K562 (cell line): ENCODE data around the gene GATA2. TPM values are rescaled to one million over a fixed set of nuclear protein-coding genes. Genes with fewer than 3 reads are reported as not detected.

Source experiments
- ATAC-seq: fragments of 200-7000 bp; cut with Tn5 transposase; 3 replicates; pipeline ENCODE4 v1.9.1; 2020; ENCODE audit warnings: moderate library complexity
- BruUV-seq: library from RNA; stranded (reverse); fragments of 400-500 nt; replicated peaks from 2 replicates; lab custom pipeline; 2021; lab: Mats Ljungman, UMichigan
- CTCF ChIA-PET: fragments of 300-600 bp; formaldehyde crosslinking; extraction: SDS; loops from one replicate; lab custom pipeline; 2021; ENCODE audit warnings: low intra/inter-chr PET ratio; lab: Yijun Ruan, JAX
- POLR2A ChIA-PET: fragments of 300-600, 350-650 bp; sonication (Branson Sonifier 250); formaldehyde crosslinking; extraction: SDS; loops from one replicate; lab custom pipeline; 2021; ENCODE audit warnings: antibody characterized with exemption, inconsistent platforms; lab: Yijun Ruan, JAX
- DNase-seq, 4 experiments: peaks; one replicate each; pipeline versions ENCODE4 v3.0.0 to v3.0.0-alpha.2; 2011 to 2018; ENCODE audit warnings: low spot score in 3 of 4, mixed read lengths in 3 of 4; ENCODE audit errors: extremely low read depth in 1 of 4
- FAIRE-seq: peaks from 2 replicates; lab custom pipeline; 2011; peaks lifted over from hg19 to GRCh38; lab: Jason Lieb, UNC
- H2AFZ ChIP-seq: 2 replicates; pipeline ENCODE4 v1.6.0; 2011; ENCODE audit warnings: low read depth, low read length, control low read depth, inconsistent platforms
- H3K27ac ChIP-seq: fragments of 200-600 bp; 3 replicates; pipeline ENCODE4 v1.8.0; 2011; ENCODE audit warnings: low read depth, mild to moderate bottlenecking, control low read depth, inconsistent platforms, low read length, moderate library complexity, mixed read lengths; ENCODE audit errors: extremely low read depth
- H3K27me3 ChIP-seq, 2 experiments: fragments of 300-600 bp in 1 of 2; 2 replicates in 1 of 2; 3 replicates in 1 of 2; pipeline versions ENCODE4 v1.6.0 to v1.8.0; 2011; ENCODE audit warnings: inconsistent platforms in 2 of 2, low read length in 2 of 2, mild to moderate bottlenecking in 1 of 2, mixed read lengths in 1 of 2, moderate library complexity in 1 of 2; ENCODE audit not compliant: control insufficient read depth in 2 of 2, insufficient read depth in 2 of 2
- H3K36me3 ChIP-seq: fragments of 300-600 bp; 3 replicates; pipeline ENCODE4 v1.8.0; 2011; ENCODE audit warnings: mild to moderate bottlenecking, low read length, inconsistent platforms; ENCODE audit not compliant: control insufficient read depth, insufficient read depth
- H3K4me1 ChIP-seq, 2 experiments: fragments of 200-600 bp in 1 of 2; replicated peaks in 1 of 2; 2 replicates in 1 of 2; 3 replicates in 1 of 2; pipeline versions ENCODE4 v1.5.1 to v1.8.0; 2011; ENCODE audit warnings: inconsistent platforms in 2 of 2, low read length in 2 of 2, mild to moderate bottlenecking in 1 of 2, mixed read lengths in 1 of 2, moderate library complexity in 1 of 2; ENCODE audit not compliant: control insufficient read depth in 2 of 2, insufficient read depth in 2 of 2
- H3K4me2 ChIP-seq: 2 replicates; pipeline ENCODE4 v1.6.1; 2011; ENCODE audit warnings: low read length, control low read depth, inconsistent platforms, mixed read lengths; ENCODE audit not compliant: insufficient read depth
- H3K4me3 ChIP-seq: fragments of 200-600 bp; sonication (generic), shearing (Covaris generic); 2 replicates; pipeline ENCODE4 v1.5.1; 2016; ENCODE audit warnings: control low read depth, inconsistent platforms
- H3K79me2 ChIP-seq: fragments of 200-600 bp; 3 replicates; pipeline ENCODE4 v1.8.0; 2011; ENCODE audit warnings: low read length, inconsistent platforms; ENCODE audit not compliant: control insufficient read depth, insufficient read depth
- H3K9ac ChIP-seq, 2 experiments: 2 replicates each; pipeline versions ENCODE4 v1.6.0 to v1.6.1; 2011; ENCODE audit warnings: low read depth in 2 of 2, low read length in 2 of 2, control low read depth in 1 of 2, inconsistent platforms in 1 of 2, mild to moderate bottlenecking in 1 of 2, mixed read lengths in 1 of 2; ENCODE audit not compliant: insufficient read depth in 1 of 2
- H3K9me1 ChIP-seq: one replicate; pipeline ENCODE4 v1.6.0; 2011; ENCODE audit warnings: inconsistent platforms, mild to moderate bottlenecking, low read length, moderate library complexity; ENCODE audit not compliant: control insufficient read depth, insufficient read depth
- H3K9me3 ChIP-seq: replicated peaks from 2 replicates; pipeline ENCODE4 v1.5.1; 2011; ENCODE audit warnings: low read depth, low read length, inconsistent platforms; ENCODE audit not compliant: control insufficient read depth, insufficient read depth
- H4K20me1 ChIP-seq: replicated peaks from 2 replicates; pipeline ENCODE4 v1.6.1; 2011; ENCODE audit warnings: low read length, inconsistent platforms, mixed read lengths; ENCODE audit not compliant: control insufficient read depth, insufficient read depth
- CXXC5 ChIP-seq: fragments of 250-450 bp; sonication (Bioruptor Pico); IDR thresholded peaks from 2 replicates; pipeline ENCODE4 v1.8.0; 2022; ENCODE audit warnings: inconsistent platforms, mild to moderate bottlenecking, moderate library complexity
- E2F6 ChIP-seq, 2 experiments: IDR thresholded peaks; 2 replicates each; pipeline ENCODE4 v1.6.1; 2011; ENCODE audit warnings: borderline replicate concordance in 1 of 2, control low read depth in 1 of 2, low read depth in 1 of 2, low read length in 1 of 2, mild to moderate bottlenecking in 1 of 2, mixed read lengths in 1 of 2, moderate library complexity in 1 of 2; ENCODE audit not compliant: insufficient read depth in 1 of 2, insufficient read length in 1 of 2, poor library complexity in 1 of 2, severe bottlenecking in 1 of 2; ENCODE audit errors: extremely low read depth in 1 of 2
- POLR2G ChIP-seq: fragments of 200-400 bp; formaldehyde crosslinking; IDR thresholded peaks from 2 replicates; pipeline ENCODE4 v1.6.1; 2017; ENCODE audit warnings: low read depth, mild to moderate bottlenecking, antibody characterized with exemption, low read length, moderate library complexity
- POLR2H ChIP-seq: IDR thresholded peaks from 2 replicates; pipeline ENCODE4 v1.6.1; 2016; ENCODE audit warnings: missing genetic modification characterization, low read depth, mild to moderate bottlenecking, control low read depth, missing compliant biosample characterization, moderate library complexity
- RAD21 ChIP-seq, 2 experiments: fragments of 250-450 bp in 1 of 2; fragments of 450-650 bp in 1 of 2; sonication (Bioruptor Pico) in 1 of 2; formaldehyde crosslinking in 1 of 2; IDR thresholded peaks in 1 of 2; conservative IDR thresholded peaks in 1 of 2; 2 replicates each; pipeline versions ENCODE4 v1.4.0 to v1.8.0; 2020 to 2022; ENCODE audit warnings: mild to moderate bottlenecking in 2 of 2, moderate library complexity in 1 of 2
- RB1 ChIP-seq: fragments of 450-650 bp; IDR thresholded peaks from 2 replicates; pipeline ENCODE4 v1.6.1; 2017; ENCODE audit warnings: low read depth, mild to moderate bottlenecking
- ZNF133 ChIP-seq: fragments of 250-450 bp; sonication (Bioruptor Pico); IDR thresholded peaks from 2 replicates; pipeline ENCODE4 v1.4.0; 2020; ENCODE audit warnings: mild to moderate bottlenecking
- WGBS: fragments of 100-300 bp; shearing (Covaris generic); methylation state at CpG from one replicate; pipeline ENCODE4 v1.1.6; 2016; ENCODE audit warnings: low coverage, mixed read lengths; ENCODE audit not compliant: insufficient coverage; ENCODE audit errors: missing lambda C conversion rate; 5-methylcytosine and 5-hydroxymethylcytosine counted together
- in situ Hi-C: fragments of 300-500 bp; cut with MboI; formaldehyde crosslinking; loops from 4 replicates; pipeline ENCODE4 v1.15.0; 2018; ENCODE audit warnings: inconsistent platforms, mixed read lengths
- intact Hi-C: fragments of 100-400 bp; cut with micrococcal nuclease; formaldehyde crosslinking; loops from 2 replicates; pipeline ENCODE4 v1.14.2; 2022
- polyA plus RNA-seq, 8 experiments: library from polyadenylated mRNA; depleted of rRNA in 4 of 8; stranded (reverse) in 5 of 8; unstranded in 3 of 8; fragments of >200 nt; fragmentation: Nextera tagmentation in 2 of 8; fragmentation: Illumina TruSeq in 1 of 8; extraction: Ambion mirVana in 2 of 8; extraction: Trizol in 1 of 8; gene quantifications; 2 replicates each; pipeline versions ENCODE4 v1.2.1 to v1.2.3, GENCODE V29; 2011 to 2014; ENCODE audit warnings: inconsistent platforms in 1 of 8, missing spikeins in 1 of 8
- total RNA-seq, 7 experiments: library from RNA; depleted of rRNA in 6 of 7; stranded (reverse); fragments of >200 nt in 6 of 7; fragmentation: Illumina TruSeq in 2 of 7; extraction: Trizol in 2 of 7; gene quantifications; 2 replicates each; pipeline versions ENCODE4 v1.2.1 to v1.2.3, GENCODE V29; 2011 to 2021; ENCODE audit warnings: low replicate concordance in 1 of 7
- TF ChIP-seq, protein P1 (sequence below): fragments of 200-800 bp; sonication (Bioruptor generic); IDR thresholded peaks from 2 replicates; pipeline ENCODE4 v1.6.1; 2017; ENCODE audit warnings: missing genetic modification characterization, missing compliant biosample characterization

GATA2 gene
- total and polyA plus RNA-seq, 9 of the 15 experiments (the other 6 are each of a cell fraction or from before 2014, with no cell fraction given) = 8.5 to 218 (median 50.8) TPM

DNA sequence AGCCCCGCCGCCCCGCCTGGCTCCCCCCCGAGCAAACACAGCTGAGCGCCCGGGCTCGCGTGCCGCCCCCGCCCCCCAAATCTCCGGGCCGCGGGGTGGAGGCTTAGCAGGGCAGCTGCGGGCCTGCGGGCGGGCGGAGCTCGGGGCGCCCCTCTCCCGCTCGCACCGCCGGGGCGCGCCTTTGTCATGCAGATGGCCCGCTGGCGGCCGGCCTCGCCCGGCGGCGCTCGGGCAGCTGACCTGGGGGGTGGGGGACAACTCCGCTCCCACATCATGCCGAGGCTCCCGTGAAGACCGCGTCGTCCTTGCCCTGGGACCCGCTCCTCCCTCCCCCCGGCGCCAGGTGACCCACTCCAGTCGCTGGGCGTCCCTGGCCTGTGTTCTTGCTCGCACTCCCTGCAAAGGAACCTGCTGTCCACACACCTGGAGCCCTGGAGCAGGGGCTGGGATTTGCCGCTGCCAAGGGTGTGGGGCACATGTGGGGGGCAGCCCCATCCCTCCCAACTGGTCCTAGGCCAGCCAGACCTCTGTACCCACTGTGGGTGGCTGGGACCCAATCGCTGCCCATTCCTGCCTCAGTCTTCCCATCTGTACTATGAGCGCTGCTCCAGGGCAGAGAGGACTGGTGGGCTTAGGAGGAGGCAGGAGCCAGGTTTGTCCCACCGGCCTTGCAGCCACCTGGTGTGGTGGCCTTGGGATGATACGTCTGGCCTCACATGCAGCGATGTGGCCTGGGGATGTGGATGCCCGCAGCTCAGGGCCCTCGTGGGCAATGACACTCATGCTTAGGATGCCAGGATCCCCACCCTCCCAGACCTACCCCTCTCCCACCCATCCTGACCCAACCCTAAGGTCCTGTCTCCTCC is 59.8 kb downstream of the GATA2 start:
- in situ Hi-C loops = no loop called here
- H3K27ac ChIP-seq = no peak overlapping the region
- DNase-seq = peak; percentile 31 to 72 (median 56)
- no TSS peak for BruUV-seq
- intact Hi-C loops = loop anchor here (10.0 kb wide), 2 partner anchors 152 to 258 kb away; no protein-coding TSS in a partner anchor
- H2AFZ ChIP-seq = no peak overlapping the region
- CTCF ChIA-PET = no interaction called here
- H3K27me3 ChIP-seq = no peaks in the 10 kb centered on the region
- peaks cover 4 to 52% of the 10 kb centered on the region in 2 experiments; a peak in 3 of 5 replicates for H3K4me1 ChIP-seq
- H4K20me1 ChIP-seq = no peaks in the 10 kb centered on the region
- H3K4me2 ChIP-seq = no peak overlapping the region
- no peaks in the 10 kb centered on the region for H3K79me2 ChIP-seq
- H3K9me1 ChIP-seq = no peaks in the 10 kb centered on the region
- no peak for FAIRE-seq
- peak; percentile 75 for ATAC-seq
- H3K4me3 ChIP-seq = 0 out of 2 replicates have a peak overlapping the region, but pooled peaks have one; percentile 4
- WGBS = 94% methylated on average over 3 of the region's 53 CpGs
- POLR2A ChIA-PET = no interaction called here
- peak overlapping the region in 1 of 2 experiments; percentile 71; a peak in 1 of 4 replicates for H3K9ac ChIP-seq
- H3K9me3 ChIP-seq = no peaks in the 10 kb centered on the region
- no peaks in the 10 kb centered on the region for H3K36me3 ChIP-seq
- no peak for TF ChIP-seq POLR2H (tag)
- peak; percentile 30 for TF ChIP-seq CXXC5
- TF ChIP-seq RAD21 (CRISPR knock-in tag; conservative IDR thresholded peaks at IDR 0.05 in 1 of 2, IDR thresholded peaks at IDR 0.05 in 1 of 2) = peak; percentile 20 to 29; a peak in 1 of 4 replicates
- peak in 1 of 2 experiments; percentile 6 for TF ChIP-seq E2F6 (IDR thresholded peaks at IDR 0.05; ENCODE audit: borderline replicate concordance in 1 of 2, extremely low read depth in 1 of 2, insufficient read depth in 1 of 2, insufficient read length in 1 of 2, low read depth in 1 of 2, low read length in 1 of 2, poor library complexity in 1 of 2, severe bottlenecking in 1 of 2)
- no peak for TF ChIP-seq ZNF133 (CRISPR knock-in tag)
- peak; percentile 65 for TF ChIP-seq POLR2G
- 0 out of 2 replicates have a peak, but pooled peaks have one; percentile 15 for TF ChIP-seq RB1
- TF ChIP-seq, protein P1, sequence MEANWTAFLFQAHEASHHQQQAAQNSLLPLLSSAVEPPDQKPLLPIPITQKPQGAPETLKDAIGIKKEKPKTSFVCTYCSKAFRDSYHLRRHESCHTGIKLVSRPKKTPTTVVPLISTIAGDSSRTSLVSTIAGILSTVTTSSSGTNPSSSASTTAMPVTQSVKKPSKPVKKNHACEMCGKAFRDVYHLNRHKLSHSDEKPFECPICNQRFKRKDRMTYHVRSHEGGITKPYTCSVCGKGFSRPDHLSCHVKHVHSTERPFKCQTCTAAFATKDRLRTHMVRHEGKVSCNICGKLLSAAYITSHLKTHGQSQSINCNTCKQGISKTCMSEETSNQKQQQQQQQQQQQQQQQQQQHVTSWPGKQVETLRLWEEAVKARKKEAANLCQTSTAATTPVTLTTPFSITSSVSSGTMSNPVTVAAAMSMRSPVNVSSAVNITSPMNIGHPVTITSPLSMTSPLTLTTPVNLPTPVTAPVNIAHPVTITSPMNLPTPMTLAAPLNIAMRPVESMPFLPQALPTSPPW (CRISPR knock-in tag) = peak; percentile 40; the same call in 1 of the 2 replicates
